IPS-20b (cell line): Measurements from ENCODE around the gene RPGRIP1.

Source experiments
- H3K27ac ChIP-seq: one replicate; pipeline ENCODE4 v1.5.1; 2013; ENCODE audit warnings: low read length
- H3K27me3 ChIP-seq: 2 replicates; pipeline ENCODE4 v1.6.1; 2013; ENCODE audit warnings: mild to moderate bottlenecking, low read length, inconsistent platforms; ENCODE audit not compliant: insufficient read depth
- H3K36me3 ChIP-seq: 2 replicates; pipeline ENCODE4 v1.6.1; 2013; ENCODE audit warnings: low read depth, mild to moderate bottlenecking, inconsistent platforms, low read length, moderate library complexity; ENCODE audit not compliant: insufficient read depth
- H3K4me1 ChIP-seq: 2 replicates; pipeline ENCODE4 v1.6.1; 2013; ENCODE audit warnings: mild to moderate bottlenecking, control low read depth, inconsistent platforms, low read length, moderate library complexity; ENCODE audit not compliant: insufficient read depth
- H3K4me3 ChIP-seq: 2 replicates; pipeline ENCODE4 v1.5.1; 2013; ENCODE audit warnings: mild to moderate bottlenecking, low read length, inconsistent platforms
- H3K9ac ChIP-seq: 2 replicates; pipeline ENCODE4 v1.6.1; 2013; ENCODE audit warnings: low read depth, mild to moderate bottlenecking, inconsistent platforms, low read length, moderate library complexity
- H3K9me3 ChIP-seq: 2 replicates; pipeline ENCODE4 v1.6.1; 2013; ENCODE audit warnings: mild to moderate bottlenecking, low read depth, low read length, inconsistent platforms; ENCODE audit not compliant: insufficient read depth

RPGRIP1 gene

DNA sequence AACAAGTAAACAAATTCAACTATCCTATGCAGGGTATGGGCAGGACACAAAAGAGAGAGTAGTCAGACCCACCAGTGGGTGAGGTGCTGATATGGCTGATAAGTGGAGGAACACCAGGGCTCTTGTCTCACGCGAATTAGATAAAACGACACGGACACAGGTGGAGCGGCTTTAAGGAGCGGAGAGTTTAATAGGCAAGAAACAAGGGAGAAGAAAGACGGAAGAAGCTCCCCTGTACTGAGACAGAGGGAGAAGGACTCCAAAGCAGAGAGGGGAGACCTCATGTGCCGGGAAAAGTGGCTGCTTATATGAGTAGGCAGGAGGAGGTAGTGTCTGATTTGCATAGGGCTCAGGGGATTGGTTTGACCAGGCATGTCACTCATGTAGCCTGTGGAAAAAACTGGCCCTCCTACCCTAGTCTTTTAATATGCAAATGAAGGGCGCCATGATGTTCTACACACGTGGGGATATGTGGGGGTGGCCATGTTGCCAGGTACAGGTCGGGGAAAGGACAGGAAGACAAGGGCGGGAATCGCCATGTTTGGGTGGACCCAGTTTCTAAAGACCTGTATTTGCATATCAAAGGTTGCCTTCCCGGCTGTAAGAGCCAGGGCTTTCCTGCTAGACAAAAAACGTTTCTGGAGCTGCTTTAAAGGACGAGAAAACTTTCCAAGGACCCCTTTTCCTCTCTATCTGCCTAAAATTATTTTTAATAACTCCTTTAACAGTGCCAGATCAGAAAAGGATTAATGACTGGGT, 28.8 kb downstream of the RPGRIP1 start:
- Histone ChIP-seq H3K27ac (peak overlapping the region; percentile 98), H3K27me3 (no peaks in the 10 kb centered on the region), H3K4me3 (peak overlapping the region; percentile 75), H3K9me3 (no peaks in the 10 kb centered on the region), H3K4me1 (peaks cover 12% of the 10 kb centered on the region; the same call in 1 of the 2 replicates), H3K36me3 (no peaks in the 10 kb centered on the region), H3K9ac (peak overlapping the region; percentile 93)

GRCh38 chr14:21309238-21309636, 29.4 kb downstream of the RPGRIP1 start:
- no peaks in the 10 kb centered on the region for H3K36me3 ChIP-seq
- H3K27ac ChIP-seq = peak overlapping the region; percentile 98
- peak overlapping the region; percentile 60; the same call in 1 of the 2 replicates for H3K4me3 ChIP-seq
- H3K4me1 ChIP-seq = peaks cover 12% of the 10 kb centered on the region; the same call in 1 of the 2 replicates
- H3K9me3 ChIP-seq = no peaks in the 10 kb centered on the region
- peak overlapping the region; percentile 91 for H3K9ac ChIP-seq
- no peaks in the 10 kb centered on the region for H3K27me3 ChIP-seq

- Histone ChIP-seq H3K27me3 (no peaks in the 10 kb centered on the region), H3K9me3 (no peaks in the 10 kb centered on the region), H3K36me3 (no peaks in the 10 kb centered on the region), H3K9ac (no peak overlapping the region), H3K27ac (no peak overlapping the region), H3K4me3 (no peak overlapping the region), H3K4me1 (peaks cover 12% of the 10 kb centered on the region; the same call in 1 of the 2 replicates)
Observed at GRCh38 chr14:21309956-21310355, 30.1 kb downstream of the RPGRIP1 start.

- H3K4me1 ChIP-seq = peaks cover 12% of the 10 kb centered on the region; the same call in 1 of the 2 replicates
- no peak overlapping the region for H3K4me3 ChIP-seq
- no peak overlapping the region for H3K9ac ChIP-seq
Observed at GRCh38 chr14:21311614-21312013, 31.7 kb downstream of the RPGRIP1 start.

DNA sequence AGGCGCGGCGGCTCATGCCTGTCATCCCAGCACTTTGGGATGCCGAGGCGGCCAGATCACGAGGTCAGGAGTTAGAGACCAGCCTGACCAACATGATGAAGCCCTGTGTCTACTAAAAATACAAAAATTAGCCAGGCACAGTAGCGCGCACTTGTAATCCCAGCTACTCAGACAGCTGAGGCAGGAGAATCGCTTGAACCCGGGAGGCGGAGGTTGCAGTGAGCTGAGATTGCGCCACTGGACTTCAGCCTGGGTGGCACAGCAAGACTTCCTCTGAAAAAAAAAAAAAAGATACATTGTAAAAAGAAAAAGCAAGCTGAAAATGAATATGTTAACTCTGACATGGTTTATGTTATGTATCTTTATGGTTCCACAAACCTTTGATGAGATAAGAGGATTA, 33.6 kb downstream of the RPGRIP1 start:
- no peaks in the 10 kb centered on the region for H3K9me3 ChIP-seq
- no peak overlapping the region for H3K4me3 ChIP-seq
- no peaks in the 10 kb centered on the region for H3K36me3 ChIP-seq
- no peak overlapping the region for H3K27ac ChIP-seq
- no peak overlapping the region for H3K9ac ChIP-seq
- H3K27me3 ChIP-seq = no peaks in the 10 kb centered on the region
- peaks cover 5% of the 10 kb centered on the region; the same call in 1 of the 2 replicates for H3K4me1 ChIP-seq

More at GRCh38 chr14:21311614-21312013, 31.7 kb downstream of the RPGRIP1 start:
- Histone ChIP-seq H3K27me3 (no peaks in the 10 kb centered on the region), H3K27ac (no peak overlapping the region), H3K36me3 (no peaks in the 10 kb centered on the region), H3K9me3 (no peaks in the 10 kb centered on the region)

DNA sequence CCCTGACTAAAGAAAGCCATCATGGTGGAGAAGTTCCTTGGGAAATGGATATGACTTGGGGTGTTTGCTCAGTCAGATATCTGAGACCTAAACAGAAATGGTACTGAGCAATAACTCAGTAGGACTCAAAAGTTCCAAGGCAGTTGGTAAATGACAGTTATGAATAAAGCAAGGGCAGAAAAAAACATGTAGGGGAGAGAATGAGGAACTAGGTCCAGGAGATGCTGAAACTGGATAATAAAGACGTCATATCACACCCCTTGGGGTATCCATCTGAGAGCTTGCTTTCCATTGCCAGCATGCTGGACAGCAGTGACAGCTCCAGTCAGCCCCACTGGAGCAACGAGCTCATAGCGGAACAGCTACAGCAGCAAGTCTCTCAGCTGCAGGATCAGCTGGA, 37.5 kb downstream of the RPGRIP1 start:
- Histone ChIP-seq H3K27ac (no peak overlapping the region), H3K4me1 (peaks cover 7% of the 10 kb centered on the region; the same call in 1 of the 2 replicates), H3K36me3 (no peaks in the 10 kb centered on the region), H3K9me3 (no peaks in the 10 kb centered on the region), H3K27me3 (no peaks in the 10 kb centered on the region), H3K9ac (no peak overlapping the region), H3K4me3 (no peak overlapping the region)

DNA sequence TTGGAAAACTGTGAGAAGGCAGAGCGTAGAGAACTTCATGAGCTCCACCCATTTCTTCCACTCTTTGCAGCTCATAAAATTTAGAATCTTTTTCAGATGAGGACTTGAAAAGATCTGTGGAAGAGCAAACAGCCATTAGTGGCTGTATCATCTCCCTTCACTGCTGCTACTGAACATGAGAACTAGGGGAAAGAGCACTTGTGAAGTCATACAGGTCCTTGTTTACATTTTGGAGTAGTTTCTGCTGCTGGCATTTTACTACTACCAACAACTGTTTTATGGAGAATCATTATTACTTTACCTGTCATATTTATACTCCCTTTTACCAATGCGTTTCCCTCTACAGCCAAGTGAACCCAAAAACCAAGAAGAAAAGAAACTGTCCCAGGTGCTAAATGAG, 41.0 kb downstream of the RPGRIP1 start:
- H3K9ac ChIP-seq = no peak overlapping the region
- H3K36me3 ChIP-seq = no peaks in the 10 kb centered on the region
- H3K4me1 ChIP-seq = peaks cover 7% of the 10 kb centered on the region; the same call in 1 of the 2 replicates
- no peak overlapping the region for H3K4me3 ChIP-seq
- H3K27me3 ChIP-seq = no peaks in the 10 kb centered on the region
- no peak overlapping the region for H3K27ac ChIP-seq
- H3K9me3 ChIP-seq = no peaks in the 10 kb centered on the region

DNA sequence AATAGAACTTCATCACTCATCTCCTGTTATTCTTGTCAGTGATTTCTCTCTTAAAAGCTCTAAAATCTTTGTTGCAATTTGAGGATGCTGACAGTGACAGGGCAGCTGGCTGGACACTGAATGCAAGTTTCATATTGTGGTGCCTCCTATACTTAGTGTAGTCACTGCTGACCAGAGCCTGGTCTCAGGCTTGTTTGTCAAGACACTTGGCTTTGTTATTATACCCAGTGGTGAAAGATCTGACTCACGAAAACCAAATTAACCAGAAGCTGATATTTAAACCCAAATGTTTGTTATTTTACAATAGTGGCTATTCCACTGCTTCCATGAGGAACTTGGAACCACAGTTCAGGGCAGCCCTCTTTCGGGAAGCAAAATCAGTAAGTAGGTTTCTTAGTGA, 42.8 kb downstream of the RPGRIP1 start:
- H3K4me3 ChIP-seq = no peak overlapping the region
- H3K9ac ChIP-seq = no peak overlapping the region
- H3K27ac ChIP-seq = no peak overlapping the region
- H3K36me3 ChIP-seq = no peaks in the 10 kb centered on the region
- no peaks in the 10 kb centered on the region for H3K27me3 ChIP-seq
- no peaks in the 10 kb centered on the region for H3K9me3 ChIP-seq
- peaks cover 7% of the 10 kb centered on the region; the same call in 1 of the 2 replicates for H3K4me1 ChIP-seq

GRCh38 chr14:21326972-21327371, 47.1 kb downstream of the RPGRIP1 start:
- Histone ChIP-seq H3K36me3 (no peaks in the 10 kb centered on the region), H3K9ac (no peak overlapping the region), H3K9me3 (no peaks in the 10 kb centered on the region), H3K4me3 (no peak overlapping the region), H3K27me3 (no peaks in the 10 kb centered on the region), H3K27ac (no peak overlapping the region), H3K4me1 (no peaks in the 10 kb centered on the region)
